Peyer's patch (tissue), 4 donors: Measurements from ENCODE around the gene BLOC1S5.

Experiments
- POLR2A ChIP-seq, 2 donors: fragments of 450-650 bp; IDR thresholded peaks; one replicate each; pipeline ENCODE4 v1.5.1; 2017; ENCODE audit warnings: antibody characterized with exemption in 2 of 2, mild to moderate bottlenecking in 2 of 2, moderate library complexity in 2 of 2
- TF ChIP-seq, protein P1 (sequence below), 6 experiments: fragments of 450-650 bp in 4 of 6; fragments of 200-600 bp in 2 of 6; sonication (generic) in 1 of 6; IDR thresholded peaks; one replicate each; pipeline ENCODE4 v1.5.1; 2017 to 2019; ENCODE audit warnings: antibody characterized with exemption in 6 of 6, mild to moderate bottlenecking in 3 of 6, moderate library complexity in 1 of 6

DNA sequence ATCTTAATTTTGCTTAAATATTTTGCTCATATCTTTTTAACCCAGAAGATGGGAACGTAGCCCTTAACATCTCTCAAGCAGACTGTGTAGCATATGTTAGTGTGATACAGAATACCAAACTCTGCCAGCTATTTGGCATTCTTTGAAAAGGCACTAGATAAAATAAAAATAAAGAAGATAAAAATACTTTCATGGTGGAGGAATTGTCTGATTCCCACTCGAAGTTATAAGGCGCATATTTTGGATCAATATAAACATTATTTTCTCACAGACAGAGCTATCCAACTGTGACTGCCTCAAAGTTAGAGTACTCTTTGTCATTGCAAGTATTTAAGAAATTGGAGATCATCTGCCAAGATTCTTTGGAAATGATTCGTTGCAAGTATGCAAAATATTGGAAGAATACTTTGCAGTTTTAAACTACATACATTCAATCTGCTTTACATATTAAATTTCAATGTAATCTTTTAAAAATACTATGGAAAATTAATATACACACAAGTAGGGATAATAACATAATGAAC, 49.0 kb upstream of the BLOC1S5 start:
- TF ChIP-seq, protein P1, sequence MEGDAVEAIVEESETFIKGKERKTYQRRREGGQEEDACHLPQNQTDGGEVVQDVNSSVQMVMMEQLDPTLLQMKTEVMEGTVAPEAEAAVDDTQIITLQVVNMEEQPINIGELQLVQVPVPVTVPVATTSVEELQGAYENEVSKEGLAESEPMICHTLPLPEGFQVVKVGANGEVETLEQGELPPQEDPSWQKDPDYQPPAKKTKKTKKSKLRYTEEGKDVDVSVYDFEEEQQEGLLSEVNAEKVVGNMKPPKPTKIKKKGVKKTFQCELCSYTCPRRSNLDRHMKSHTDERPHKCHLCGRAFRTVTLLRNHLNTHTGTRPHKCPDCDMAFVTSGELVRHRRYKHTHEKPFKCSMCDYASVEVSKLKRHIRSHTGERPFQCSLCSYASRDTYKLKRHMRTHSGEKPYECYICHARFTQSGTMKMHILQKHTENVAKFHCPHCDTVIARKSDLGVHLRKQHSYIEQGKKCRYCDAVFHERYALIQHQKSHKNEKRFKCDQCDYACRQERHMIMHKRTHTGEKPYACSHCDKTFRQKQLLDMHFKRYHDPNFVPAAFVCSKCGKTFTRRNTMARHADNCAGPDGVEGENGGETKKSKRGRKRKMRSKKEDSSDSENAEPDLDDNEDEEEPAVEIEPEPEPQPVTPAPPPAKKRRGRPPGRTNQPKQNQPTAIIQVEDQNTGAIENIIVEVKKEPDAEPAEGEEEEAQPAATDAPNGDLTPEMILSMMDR (IDR thresholded peaks at IDR 0.05), result no peak
- TF ChIP-seq POLR2A (IDR thresholded peaks at IDR 0.05), result no peak
